ENCODE results near the gene TESPA1. TPM values are rescaled to one million over a fixed set of nuclear protein-coding genes. Genes with fewer than 3 reads are reported as not detected.

The TESPA1 gene
- total RNA-seq, 4 donors from 2014 or later, result 1.2 to 9.6 (median 4.5) TPM

DNA sequence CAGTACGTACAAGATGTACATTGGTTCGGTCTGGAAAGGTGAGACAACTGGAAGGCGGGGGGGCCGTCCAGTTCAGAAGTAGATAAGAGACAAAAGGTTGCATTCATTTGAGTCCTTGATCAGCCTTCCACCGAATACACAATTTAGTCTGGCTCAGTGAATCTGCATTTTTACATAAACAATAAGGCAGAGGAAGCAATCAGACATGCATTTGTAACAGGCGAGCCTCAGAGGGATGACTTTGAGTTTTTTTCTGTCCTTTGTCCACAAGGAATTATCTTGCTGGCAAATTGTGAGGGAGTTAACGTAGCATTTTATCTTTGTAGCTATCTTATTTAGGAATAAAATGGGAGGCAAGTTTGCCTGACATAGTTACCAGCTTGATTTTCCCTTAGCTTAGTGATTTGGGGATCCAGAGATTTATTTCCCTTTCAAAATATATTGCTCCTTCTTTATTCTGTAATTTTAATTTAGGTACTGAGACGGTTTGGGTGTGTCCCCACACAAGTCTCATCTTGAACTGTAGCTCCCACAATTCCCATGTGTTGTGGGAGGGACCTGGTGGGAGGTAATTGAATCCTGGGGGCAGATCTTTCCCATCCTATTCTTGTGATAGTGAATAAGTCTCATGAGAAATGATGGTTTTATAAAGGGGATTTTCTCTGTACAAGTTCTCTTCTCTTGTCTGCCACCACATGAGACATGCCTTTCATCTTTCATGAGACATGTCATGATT is 59.4 kb downstream of the TESPA1 start:
- Histone ChIP-seq H3K27ac (no peak overlapping the region), H3K36me3 (no peaks in the 10 kb centered on the region), H3K4me3 (no peak overlapping the region), H3K4me1 (no peaks in the 10 kb centered on the region), H3K9me3 (peaks cover 0 to 8% (median 0%) of the 10 kb centered on the region in 4 donors), H3K27me3 (no peaks in the 10 kb centered on the region)
- no peak for DNase-seq
- TF ChIP-seq, protein P1, sequence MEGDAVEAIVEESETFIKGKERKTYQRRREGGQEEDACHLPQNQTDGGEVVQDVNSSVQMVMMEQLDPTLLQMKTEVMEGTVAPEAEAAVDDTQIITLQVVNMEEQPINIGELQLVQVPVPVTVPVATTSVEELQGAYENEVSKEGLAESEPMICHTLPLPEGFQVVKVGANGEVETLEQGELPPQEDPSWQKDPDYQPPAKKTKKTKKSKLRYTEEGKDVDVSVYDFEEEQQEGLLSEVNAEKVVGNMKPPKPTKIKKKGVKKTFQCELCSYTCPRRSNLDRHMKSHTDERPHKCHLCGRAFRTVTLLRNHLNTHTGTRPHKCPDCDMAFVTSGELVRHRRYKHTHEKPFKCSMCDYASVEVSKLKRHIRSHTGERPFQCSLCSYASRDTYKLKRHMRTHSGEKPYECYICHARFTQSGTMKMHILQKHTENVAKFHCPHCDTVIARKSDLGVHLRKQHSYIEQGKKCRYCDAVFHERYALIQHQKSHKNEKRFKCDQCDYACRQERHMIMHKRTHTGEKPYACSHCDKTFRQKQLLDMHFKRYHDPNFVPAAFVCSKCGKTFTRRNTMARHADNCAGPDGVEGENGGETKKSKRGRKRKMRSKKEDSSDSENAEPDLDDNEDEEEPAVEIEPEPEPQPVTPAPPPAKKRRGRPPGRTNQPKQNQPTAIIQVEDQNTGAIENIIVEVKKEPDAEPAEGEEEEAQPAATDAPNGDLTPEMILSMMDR (IDR thresholded peaks at IDR 0.05), result no peak
- TF ChIP-seq POLR2A (IDR thresholded peaks at IDR 0.05), result no peak

DNA sequence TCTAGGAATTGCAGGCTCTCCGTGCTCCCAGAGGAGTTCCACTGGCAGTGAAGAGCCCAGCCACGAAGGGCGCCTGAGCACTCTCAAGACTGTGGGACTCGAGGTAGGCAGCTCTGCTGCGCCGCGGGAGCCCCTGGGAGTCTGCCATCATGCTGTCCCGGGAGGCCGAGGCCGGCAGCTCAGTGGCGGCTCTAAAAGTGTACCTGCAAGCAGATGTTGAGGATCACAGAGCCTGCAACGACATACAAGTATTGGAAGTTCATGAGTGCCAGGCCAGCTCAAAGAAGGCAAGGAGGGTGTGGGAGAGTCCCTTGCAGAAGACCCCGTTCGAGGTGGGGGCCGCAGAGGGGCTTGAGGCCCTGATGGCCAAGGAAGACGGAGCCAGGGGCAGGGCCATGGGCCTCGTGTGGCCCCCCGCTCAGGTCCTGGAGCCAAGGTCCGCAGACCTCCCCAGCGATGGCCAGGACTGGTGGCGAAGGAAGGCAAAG is 67.5 kb downstream of the TESPA1 start:
- H3K27ac ChIP-seq, result no peak overlapping the region
- H3K36me3 ChIP-seq, result no peaks in the 10 kb centered on the region
- H3K9me3 ChIP-seq, result no peaks in the 10 kb centered on the region
- no peaks in the 10 kb centered on the region for H3K4me1 ChIP-seq
- DNase-seq, result no peak
- no peaks in the 10 kb centered on the region for H3K27me3 ChIP-seq
- TF ChIP-seq, protein P1 (IDR thresholded peaks at IDR 0.05), result no peak
- TF ChIP-seq POLR2A (IDR thresholded peaks at IDR 0.05), result no peak
- no peak overlapping the region for H3K4me3 ChIP-seq

Other genes with a start within 250 kb of the TESPA1 start
- gene MUCL1, start 130.2 kb downstream of the TESPA1 start, total RNA-seq, result not detected
- not detected for gene NEUROD4, start 35.2 kb upstream of the TESPA1 start, total RNA-seq
- gene OR9K2, start 141.6 kb upstream of the TESPA1 start, total RNA-seq, result not detected
- not detected for gene OR10A7, start 236.3 kb upstream of the TESPA1 start, total RNA-seq